Activated CD4-positive, alpha-beta T cell treated with anti-CD3 and anti-CD28 coated beads for 24 hours (primary cell): Measurements from ENCODE around the gene ZFYVE28.

Experiments
- DNase-seq, 2 donors: peaks; one replicate each; pipeline ENCODE4 v3.0.0-alpha.2; 2020; ENCODE audit warnings: low read depth in 2 of 2

The ZFYVE28 gene

GRCh38 chr4:2353222-2354107 lies 65.0 kb downstream of the ZFYVE28 start:
- no peak for DNase-seq

GRCh38 chr4:2352729-2353221 lies 65.7 kb downstream of the ZFYVE28 start:
- no peak for DNase-seq

GRCh38 chr4:2352171-2352570 lies 66.3 kb downstream of the ZFYVE28 start:
- DNase-seq, result no peak

- DNase-seq, result no peak
Observed at GRCh38 chr4:2350982-2351381, 67.5 kb downstream of the ZFYVE28 start.

GRCh38 chr4:2348786-2349185 lies 69.7 kb downstream of the ZFYVE28 start:
- no peak for DNase-seq

- no peak for DNase-seq
Observed at GRCh38 chr4:2347190-2347589, 71.3 kb downstream of the ZFYVE28 start.

GRCh38 chr4:2343476-2343875 lies 75.0 kb downstream of the ZFYVE28 start:
- no peak for DNase-seq

GRCh38 chr4:2341911-2342652 lies 76.4 kb downstream of the ZFYVE28 start:
- DNase-seq, result no peak

- DNase-seq, result no peak
Observed at GRCh38 chr4:2341261-2341841, 77.1 kb downstream of the ZFYVE28 start.

GRCh38 chr4:2340272-2341061 lies 78.0 kb downstream of the ZFYVE28 start:
- no peak for DNase-seq

GRCh38 chr4:2339458-2340271 lies 78.8 kb downstream of the ZFYVE28 start:
- no peak for DNase-seq

- no peak for DNase-seq
Observed at GRCh38 chr4:2338754-2339457, 79.5 kb downstream of the ZFYVE28 start.

- DNase-seq, result no peak
Observed at GRCh38 chr4:2337896-2338295, 80.5 kb downstream of the ZFYVE28 start.

- no peak for DNase-seq
Observed at GRCh38 chr4:2337131-2337723, 81.2 kb downstream of the ZFYVE28 start.

- no peak for DNase-seq
Observed at GRCh38 chr4:2336659-2337058, 81.8 kb downstream of the ZFYVE28 start.

GRCh38 chr4:2335729-2336101 lies 82.7 kb downstream of the ZFYVE28 start:
- DNase-seq, result no peak

- DNase-seq, result no peak
Observed at GRCh38 chr4:2334826-2335728, 83.4 kb downstream of the ZFYVE28 start.

- DNase-seq, result no peak
Observed at GRCh38 chr4:2333916-2334644, 84.4 kb downstream of the ZFYVE28 start.
